Lower lobe of right lung (tissue), 2 donors: Measurements from ENCODE around the gene NTM. TPM values are rescaled to one million over a fixed set of nuclear protein-coding genes. Genes with fewer than 3 reads are reported as not detected.
"Not testable (repeated sequence)": the region's sequence is repeated elsewhere in the genome, so short reads cannot be mapped to it uniquely, and the experiment has no call there.

ENCODE experiments used
- ATAC-seq, 2 donors: fragments of 200-7000 bp; cut with Tn5 transposase; one replicate each; pipeline ENCODE4 v1.9.1; 2020 to 2022; ENCODE audit warnings: mild to moderate bottlenecking in 2 of 2, moderate library complexity in 2 of 2
- DNase-seq: peaks from one replicate; pipeline ENCODE4 v3.0.0-alpha.2; 2020
- H3K27ac ChIP-seq: fragments of 200-600 bp; one replicate; pipeline ENCODE4 v1.8.0; 2022
- H3K27me3 ChIP-seq: fragments of 200-600 bp; one replicate; pipeline ENCODE4 v1.8.0; 2022; ENCODE audit warnings: low read depth
- H3K36me3 ChIP-seq: fragments of 200-600 bp; one replicate; pipeline ENCODE4 v1.8.0; 2022; ENCODE audit warnings: mild to moderate bottlenecking
- H3K4me1 ChIP-seq: fragments of 200-600 bp; one replicate; pipeline ENCODE4 v1.8.0; 2022
- H3K4me3 ChIP-seq: fragments of 200-600 bp; one replicate; pipeline ENCODE4 v1.8.0; 2022; ENCODE audit warnings: mild to moderate bottlenecking
- H3K9me3 ChIP-seq: fragments of 200-600 bp; one replicate; pipeline ENCODE4 v1.8.0; 2022
- CTCF ChIP-seq: fragments of 200-600 bp; IDR thresholded peaks from one replicate; pipeline ENCODE4 v1.8.0; 2022; ENCODE audit warnings: antibody characterized with exemption, mild to moderate bottlenecking
- intact Hi-C: fragments of 100-400 bp; cut with DNase I; formaldehyde crosslinking; loops from one replicate; pipeline ENCODE4 v1.11.0; 2022
- total RNA-seq: library from RNA; stranded (reverse); fragmentation: NEBNext Ultra II Directional; extraction: Animal tissue kit (Norgen Biotek cat#: 25700); gene quantifications from one replicate; pipeline ENCODE4 v1.2.1, GENCODE V29; 2021
- donor health status: DM: no; HTN: yes; CAD: no; lungs with severe emphysema.

Gene NTM
- total RNA-seq, 1 donor from 2014 or later: 2.3 TPM

GRCh38 chr11:131674051-131674755, 303.8 kb downstream of the NTM start:
- Histone ChIP-seq H3K27me3 (no peaks in the 10 kb centered on the region), H3K36me3 (no peaks in the 10 kb centered on the region), H3K27ac (no peak overlapping the region), H3K4me1 (no peaks in the 10 kb centered on the region), H3K9me3 (no peaks in the 10 kb centered on the region), H3K4me3 (no peak overlapping the region)
- peak; percentile 91 to 93 for ATAC-seq
- intact Hi-C loops: loop anchor here (10.0 kb wide), 1 partner anchor 609 kb away; no protein-coding TSS in a partner anchor
- peak; percentile 94 for TF ChIP-seq CTCF
- peak; percentile 73 for DNase-seq

- H3K4me1 ChIP-seq: no peaks in the 10 kb centered on the region
- intact Hi-C loops: loop anchor here (10.0 kb wide), 1 partner anchor 611 kb away; no protein-coding TSS in a partner anchor
Measured at GRCh38 chr11:131675121-131675888, 304.9 kb downstream of the NTM start.

GRCh38 chr11:131677828-131678470, 307.5 kb downstream of the NTM start:
- ATAC-seq (no peak), DNase-seq (no peak)
- Histone ChIP-seq H3K9me3 (no peaks in the 10 kb centered on the region), H3K4me3 (no peak overlapping the region), H3K27me3 (peaks cover 10% of the 10 kb centered on the region), H3K4me1 (no peaks in the 10 kb centered on the region), H3K36me3 (no peaks in the 10 kb centered on the region), H3K27ac (no peak overlapping the region)
- no peak for TF ChIP-seq CTCF
- intact Hi-C loops: loop anchor here (10.0 kb wide), 1 partner anchor 613 kb away; no protein-coding TSS in a partner anchor

More at GRCh38 chr11:131675121-131675888, 304.9 kb downstream of the NTM start:
- no peak overlapping the region for H3K27ac ChIP-seq
- H3K36me3 ChIP-seq: no peaks in the 10 kb centered on the region
- H3K27me3 ChIP-seq: no peaks in the 10 kb centered on the region
- no peak overlapping the region for H3K4me3 ChIP-seq
- DNase-seq (no peak), ATAC-seq (no peak)
- TF ChIP-seq CTCF: no peak
- H3K9me3 ChIP-seq: no peaks in the 10 kb centered on the region

- H3K27me3 ChIP-seq: peaks cover 18% of the 10 kb centered on the region
- intact Hi-C loops: loop anchor here (10.0 kb wide), 1 partner anchor 614 kb away; no protein-coding TSS in a partner anchor
- H3K27ac ChIP-seq: no peak overlapping the region
- no peaks in the 10 kb centered on the region for H3K4me1 ChIP-seq
- H3K36me3 ChIP-seq: no peaks in the 10 kb centered on the region
- no peak overlapping the region for H3K4me3 ChIP-seq
- TF ChIP-seq CTCF: no peak
- ATAC-seq (no peak), DNase-seq (no peak)
- H3K9me3 ChIP-seq: no peaks in the 10 kb centered on the region
Measured at GRCh38 chr11:131678658-131679340, 308.4 kb downstream of the NTM start.

- H3K9me3 ChIP-seq, H3K4me1 ChIP-seq, H3K4me3 ChIP-seq, intact Hi-C loops, H3K36me3 ChIP-seq, DNase-seq, H3K27ac ChIP-seq: not testable (repeated sequence)
- peaks cover 34% of the 10 kb centered on the region for H3K27me3 ChIP-seq
- peak; percentile 38 to 39 for ATAC-seq
Measured at GRCh38 chr11:131680448-131680847, 310.0 kb downstream of the NTM start.
